Fibroblast of the aortic adventitia (primary cell): ENCODE data around the gene PHF21B. TPM values are rescaled to one million over a fixed set of nuclear protein-coding genes. Genes with fewer than 3 reads are reported as not detected.

Experiments used
- DNase-seq: peaks from one replicate; pipeline ENCODE4 v3.0.0-alpha.2; 2010; ENCODE audit warnings: low read depth
- H3K4me3 ChIP-seq: 2 replicates; pipeline ENCODE4 v1.5.1; 2011; ENCODE audit warnings: low read depth, mild to moderate bottlenecking, control low read depth, low read length, moderate library complexity
- total RNA-seq: library from RNA; depleted of rRNA; stranded (reverse); fragments of >200 nt; gene quantifications from 2 replicates; pipeline ENCODE4 v1.2.3, GENCODE V29; 2012; ENCODE audit warnings: low replicate concordance
- TF ChIP-seq, protein P1 (sequence below): IDR thresholded peaks from 2 replicates; pipeline ENCODE4 v1.5.1; 2011; ENCODE audit warnings: mild to moderate bottlenecking, low read length, control low read depth, inconsistent platforms; ENCODE audit not compliant: insufficient read depth

The PHF21B gene
- total RNA-seq, 1 donor = not detected

DNA sequence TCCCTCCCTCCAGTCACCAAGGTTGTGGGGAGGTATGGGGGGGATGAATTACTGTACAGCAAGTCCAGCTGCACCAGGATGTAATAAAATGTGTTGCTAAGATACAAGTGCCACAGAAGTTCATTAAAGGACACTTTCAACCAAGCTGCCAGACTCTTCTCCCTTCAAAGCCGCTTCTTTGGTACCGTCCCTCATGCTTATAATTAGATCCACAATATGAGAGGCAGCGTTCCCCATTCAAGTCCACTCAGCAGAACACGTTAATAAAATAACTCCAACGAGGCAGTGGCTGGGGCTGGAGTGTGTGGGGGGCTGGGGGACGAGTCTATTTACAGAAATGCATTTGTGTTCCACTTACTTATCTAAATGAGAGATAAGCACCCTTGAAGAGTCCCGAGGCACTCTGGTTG is 14.7 kb downstream of the PHF21B start:
- H3K4me3 ChIP-seq = no peak overlapping the region
- no peak for DNase-seq
- TF ChIP-seq, protein P1, sequence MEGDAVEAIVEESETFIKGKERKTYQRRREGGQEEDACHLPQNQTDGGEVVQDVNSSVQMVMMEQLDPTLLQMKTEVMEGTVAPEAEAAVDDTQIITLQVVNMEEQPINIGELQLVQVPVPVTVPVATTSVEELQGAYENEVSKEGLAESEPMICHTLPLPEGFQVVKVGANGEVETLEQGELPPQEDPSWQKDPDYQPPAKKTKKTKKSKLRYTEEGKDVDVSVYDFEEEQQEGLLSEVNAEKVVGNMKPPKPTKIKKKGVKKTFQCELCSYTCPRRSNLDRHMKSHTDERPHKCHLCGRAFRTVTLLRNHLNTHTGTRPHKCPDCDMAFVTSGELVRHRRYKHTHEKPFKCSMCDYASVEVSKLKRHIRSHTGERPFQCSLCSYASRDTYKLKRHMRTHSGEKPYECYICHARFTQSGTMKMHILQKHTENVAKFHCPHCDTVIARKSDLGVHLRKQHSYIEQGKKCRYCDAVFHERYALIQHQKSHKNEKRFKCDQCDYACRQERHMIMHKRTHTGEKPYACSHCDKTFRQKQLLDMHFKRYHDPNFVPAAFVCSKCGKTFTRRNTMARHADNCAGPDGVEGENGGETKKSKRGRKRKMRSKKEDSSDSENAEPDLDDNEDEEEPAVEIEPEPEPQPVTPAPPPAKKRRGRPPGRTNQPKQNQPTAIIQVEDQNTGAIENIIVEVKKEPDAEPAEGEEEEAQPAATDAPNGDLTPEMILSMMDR = no peak

DNA sequence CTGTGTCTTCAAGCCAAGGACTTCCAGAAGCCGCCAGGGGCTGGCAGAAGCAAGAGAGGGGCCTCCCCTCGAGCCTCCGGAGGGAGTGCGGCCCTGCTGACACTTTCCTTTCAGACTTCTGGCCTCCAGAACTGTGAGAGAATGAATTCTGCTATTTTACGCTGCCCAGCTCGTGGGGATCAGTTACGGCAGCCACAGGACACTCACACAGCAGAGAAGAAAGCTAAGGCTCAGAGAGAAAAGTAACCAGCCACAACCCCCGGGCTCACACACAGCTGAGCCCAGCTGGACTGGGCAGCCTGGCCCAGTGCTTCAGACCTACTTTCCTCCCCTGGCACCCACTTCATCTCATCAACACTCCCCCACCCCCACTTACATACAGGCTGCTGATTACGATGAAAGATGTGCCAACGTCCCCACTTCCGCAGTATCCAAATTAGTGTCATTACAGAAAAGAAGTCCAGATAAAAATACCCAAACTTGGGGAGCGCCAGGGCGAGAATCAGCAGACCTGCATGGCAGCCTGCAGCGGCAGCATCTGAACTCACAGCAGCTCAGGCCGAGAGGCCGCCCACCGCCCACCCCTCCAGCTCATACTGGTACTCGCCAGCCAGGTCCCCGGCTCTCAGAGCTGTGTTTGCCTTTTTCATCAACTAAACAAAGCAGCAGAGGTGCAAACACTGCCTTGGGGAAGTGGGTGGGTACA is 15.3 kb downstream of the PHF21B start:
- no peak overlapping the region for H3K4me3 ChIP-seq
- no peak for DNase-seq
- TF ChIP-seq, protein P1 = no peak

DNA sequence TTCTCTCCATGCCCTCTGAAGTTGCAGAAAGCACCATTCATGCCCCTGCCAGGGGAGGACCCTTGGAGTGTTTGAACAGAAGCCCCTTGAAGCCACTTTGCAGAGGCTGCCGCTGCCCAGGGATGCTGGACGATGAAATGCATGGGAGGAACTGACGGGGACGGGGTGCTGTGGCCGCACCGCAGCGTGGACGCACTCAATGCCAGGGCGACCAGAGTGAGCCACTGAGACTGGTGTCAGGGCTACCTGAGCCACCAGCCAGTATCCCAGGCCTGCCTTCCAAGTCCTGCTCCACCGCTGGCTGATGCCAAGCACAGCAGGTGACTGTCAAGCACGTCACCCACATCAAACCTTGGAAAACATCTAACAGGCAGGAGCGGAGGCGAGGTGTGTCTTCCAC is 17.6 kb downstream of the PHF21B start:
- no peak for DNase-seq
- TF ChIP-seq, protein P1 = no peak

DNA sequence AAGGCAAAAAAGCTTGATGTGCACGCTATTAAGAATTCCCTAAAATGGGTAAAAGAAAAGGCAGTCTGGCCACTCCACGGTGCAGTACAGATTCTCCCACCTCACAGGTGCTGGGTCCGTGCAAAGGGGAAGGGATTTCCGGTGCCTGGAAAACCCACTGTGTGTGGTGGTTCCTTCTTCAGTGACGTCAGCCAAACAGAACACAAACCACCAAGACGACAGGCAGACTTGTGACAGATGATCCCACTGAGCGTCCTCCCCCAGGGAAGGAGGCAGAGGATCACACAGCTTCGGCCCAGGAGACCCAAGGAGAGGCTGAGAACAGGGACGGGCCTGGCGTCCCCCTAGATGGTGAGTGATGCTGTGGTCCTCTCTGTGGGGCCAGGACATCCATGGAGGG is 18.6 kb downstream of the PHF21B start:
- H3K4me3 ChIP-seq = no peak overlapping the region
- TF ChIP-seq, protein P1 = no peak
- no peak for DNase-seq

More for the DNA sequence above, 17.6 kb downstream of the PHF21B start:
- no peak overlapping the region for H3K4me3 ChIP-seq

DNA sequence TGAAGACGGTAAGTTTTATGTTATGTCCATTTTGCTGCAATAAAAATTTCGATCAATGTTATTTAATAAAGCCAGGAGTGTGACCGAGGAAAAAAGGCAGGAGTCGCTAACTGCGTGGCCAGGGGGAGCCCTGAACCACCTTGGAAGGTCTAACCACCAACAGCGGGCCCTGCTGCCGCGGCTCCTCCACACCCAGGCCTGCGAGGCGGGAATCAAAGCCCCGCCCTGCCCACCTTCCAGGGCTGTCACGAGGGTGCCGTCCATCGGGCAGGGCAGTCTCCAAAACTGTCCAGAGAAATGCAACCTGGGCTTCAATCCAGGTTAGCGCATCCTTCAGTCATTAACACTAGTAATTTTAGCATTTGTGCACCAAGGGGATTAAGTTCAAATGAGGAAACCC is 19.0 kb downstream of the PHF21B start:
- DNase-seq = no peak
- TF ChIP-seq, protein P1 = no peak
- no peak overlapping the region for H3K4me3 ChIP-seq

DNA sequence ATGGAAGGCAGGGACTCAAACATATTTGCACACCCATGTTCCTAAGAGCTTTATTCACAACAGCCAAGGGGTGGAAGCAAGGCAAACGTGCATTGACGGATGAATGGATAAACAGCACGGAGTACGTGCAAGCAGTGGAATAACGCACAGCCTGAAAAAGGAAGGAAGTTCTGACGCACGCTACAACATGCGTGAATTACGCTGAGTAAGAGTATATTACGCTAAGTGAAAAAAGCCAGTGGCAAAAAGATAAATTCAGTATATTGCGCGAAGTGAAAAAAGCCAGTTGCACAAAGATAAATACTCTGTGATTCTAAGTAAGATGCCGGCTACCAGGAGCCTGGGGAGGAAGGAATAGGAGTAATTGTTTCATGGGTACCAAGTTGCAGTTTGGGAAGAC is 19.5 kb downstream of the PHF21B start:
- no peak overlapping the region for H3K4me3 ChIP-seq
- no peak for DNase-seq
- TF ChIP-seq, protein P1 = no peak

DNA sequence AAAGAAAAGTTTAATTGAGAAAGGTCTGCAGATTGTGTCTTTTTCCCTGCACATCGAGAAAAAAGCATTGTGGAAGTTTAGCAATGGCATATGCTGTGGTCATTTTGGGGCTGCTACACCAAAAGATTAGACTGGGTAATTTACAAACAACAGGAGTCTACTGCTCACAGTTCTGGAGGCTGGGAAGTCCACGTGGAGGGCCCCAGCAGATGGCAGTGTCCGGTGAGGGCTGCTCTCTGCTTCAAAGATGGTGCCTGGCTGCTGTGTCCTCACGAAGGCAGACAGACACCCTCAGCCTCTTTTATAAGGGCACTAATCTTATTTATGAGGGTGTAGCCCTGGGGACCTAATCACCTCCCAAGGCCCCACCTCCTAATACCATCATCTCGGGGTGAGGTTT is 21.1 kb downstream of the PHF21B start:
- TF ChIP-seq, protein P1 = no peak
- DNase-seq = no peak
- H3K4me3 ChIP-seq = no peak overlapping the region
